ENCODE data around the gene AUTS2.
A peak's percentile ranks its signal among the peaks of the same experiment; 100 is the strongest.
"Not testable (repeated sequence)": the region's sequence is repeated elsewhere in the genome, so short reads cannot be mapped to it uniquely, and the experiment has no call there.

The AUTS2 gene

GRCh38 chr7:70727861-70728260, 1129.6 kb downstream of the AUTS2 start:
- DNase-seq, result no peak

- peak in 2 of 14 donors; percentile 15 to 17 for DNase-seq
These were observed 1130.7 kb downstream of the AUTS2 start for GRCh38 chr7:70728872-70729552.

GRCh38 chr7:70729553-70730157, 1131.4 kb downstream of the AUTS2 start:
- not testable (repeated sequence) for DNase-seq

- no peak for DNase-seq
These were observed 1132.3 kb downstream of the AUTS2 start for GRCh38 chr7:70730451-70731110.

GRCh38 chr7:70733090-70733489, 1134.8 kb downstream of the AUTS2 start:
- no peak for DNase-seq

GRCh38 chr7:70734411-70734810, 1136.1 kb downstream of the AUTS2 start:
- no peak for DNase-seq

GRCh38 chr7:70735313-70735712, 1137.0 kb downstream of the AUTS2 start:
- no peak for DNase-seq

- no peak for DNase-seq
These were observed 1138.6 kb downstream of the AUTS2 start for GRCh38 chr7:70736715-70737460.

- DNase-seq, result peak in 3 of 14 donors; percentile 9 to 20 (median 10)
These were observed 1140.0 kb downstream of the AUTS2 start for GRCh38 chr7:70738151-70738885.

GRCh38 chr7:70739646-70740210, 1141.5 kb downstream of the AUTS2 start:
- no peak for DNase-seq

GRCh38 chr7:70741666-70742065, 1143.4 kb downstream of the AUTS2 start:
- no peak for DNase-seq

- DNase-seq, result no peak
These were observed 1145.5 kb downstream of the AUTS2 start for GRCh38 chr7:70743531-70744325.

GRCh38 chr7:70744492-70744891, 1146.2 kb downstream of the AUTS2 start:
- DNase-seq, result no peak

- DNase-seq, result no peak
These were observed 1151.6 kb downstream of the AUTS2 start for GRCh38 chr7:70749831-70750230.

GRCh38 chr7:70751895-70752294, 1153.6 kb downstream of the AUTS2 start:
- no peak for DNase-seq

GRCh38 chr7:70752794-70753241, 1154.5 kb downstream of the AUTS2 start:
- no peak for DNase-seq

- no peak for DNase-seq
These were observed 1158.5 kb downstream of the AUTS2 start for GRCh38 chr7:70756789-70757188.

GRCh38 chr7:70758646-70759045, 1160.4 kb downstream of the AUTS2 start:
- DNase-seq, result no peak

GRCh38 chr7:70759674-70760073, 1161.4 kb downstream of the AUTS2 start:
- no peak for DNase-seq

GRCh38 chr7:70761711-70762328, 1163.5 kb downstream of the AUTS2 start:
- DNase-seq, result no peak

GRCh38 chr7:70762696-70763095, 1164.4 kb downstream of the AUTS2 start:
- DNase-seq, result no peak
